ENCODE data around the gene ABCC1. TPM values are rescaled to one million over a fixed set of nuclear protein-coding genes. Genes with fewer than 3 reads are reported as not detected.
"Not testable (repeated sequence)": the region's sequence is repeated elsewhere in the genome, so short reads cannot be mapped to it uniquely, and the experiment has no call there.

ABCC1 gene
- polyA plus RNA-seq, 1 donor from 2014 or later = 5.8 TPM

DNA sequence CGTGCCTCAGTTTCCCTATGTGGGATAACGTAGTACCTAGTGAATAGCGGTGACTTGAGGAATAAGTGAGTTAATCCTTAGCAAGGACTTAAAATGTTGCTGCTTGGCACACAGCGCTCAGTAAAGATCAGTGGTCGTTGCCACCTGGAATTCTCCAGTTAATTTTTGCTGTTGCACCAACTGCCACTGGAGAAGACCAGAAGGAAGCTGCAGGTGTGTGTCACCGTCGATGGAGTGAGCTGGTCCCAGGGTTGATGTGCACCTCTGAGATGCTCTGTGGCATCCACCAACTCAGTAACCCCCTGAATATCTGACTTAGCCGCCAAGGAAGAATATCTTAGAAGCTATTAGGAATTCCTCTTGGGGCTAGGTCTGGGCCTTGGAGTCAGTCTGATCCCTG, 4.1 kb downstream of the ABCC1 start:
- peaks cover 2% of the 10 kb centered on the region for H3K36me3 Mint-ChIP-seq
- peak overlapping the region in 2 of 3 donors; percentile 56 to 95 for H3K27ac Mint-ChIP-seq
- H3K9me3 Mint-ChIP-seq = no peaks in the 10 kb centered on the region
- H3K4me1 Mint-ChIP-seq = peaks cover 35 to 42% (median 37%) of the 10 kb centered on the region in 3 donors
- peak overlapping the region in 1 of 4 donors; percentile 75 for H3K4me3 Mint-ChIP-seq
- no peaks in the 10 kb centered on the region for H3K27me3 Mint-ChIP-seq

DNA sequence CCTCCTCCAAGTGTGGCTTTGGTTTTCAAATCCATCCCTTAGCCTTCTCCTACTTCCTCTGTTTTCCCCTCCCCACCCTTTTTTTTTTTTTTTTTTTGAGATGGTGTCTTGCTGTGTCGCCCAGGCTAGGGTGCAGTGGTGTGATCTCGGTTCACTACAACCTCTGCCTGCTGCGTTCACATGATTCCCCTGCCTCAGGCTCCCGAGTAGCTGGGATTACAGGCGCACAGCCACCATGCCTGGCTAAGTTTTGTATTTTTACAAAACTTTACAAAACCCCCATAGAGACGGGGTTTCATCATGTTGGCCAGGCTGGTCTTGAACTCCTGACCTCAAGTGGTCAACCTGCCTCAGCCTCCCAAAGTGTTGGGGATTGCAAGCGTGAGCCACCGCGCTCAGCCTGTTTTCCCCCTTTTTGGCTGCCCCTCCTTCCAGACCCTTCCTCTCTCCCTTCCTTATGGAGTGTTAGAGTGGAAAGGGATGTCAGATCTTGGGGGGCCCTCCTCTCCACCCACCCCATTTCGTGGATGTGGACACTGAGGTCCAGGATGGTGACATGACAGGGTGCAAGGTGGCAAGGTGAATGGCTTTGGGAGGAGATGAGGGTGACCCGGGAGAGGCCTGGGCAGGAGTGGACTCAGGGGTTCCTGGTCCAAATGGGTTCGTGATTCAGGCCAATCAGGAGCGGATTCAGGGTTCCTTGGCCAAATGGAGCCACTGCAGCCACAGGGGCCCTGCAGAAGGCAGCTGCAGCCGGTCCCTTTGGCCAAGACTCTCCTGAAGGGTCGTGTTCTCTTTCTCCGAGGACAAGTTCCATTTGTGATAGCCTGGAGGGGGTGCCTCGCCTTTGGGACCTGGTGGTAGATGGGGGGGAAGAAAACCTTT, 4.8 kb downstream of the ABCC1 start:
- H3K4me3 Mint-ChIP-seq = no peak overlapping the region
- H3K27ac Mint-ChIP-seq = peak overlapping the region; percentile 72 to 85 (median 76)
- H3K27me3 Mint-ChIP-seq = no peaks in the 10 kb centered on the region
- no peaks in the 10 kb centered on the region for H3K9me3 Mint-ChIP-seq
- H3K4me1 Mint-ChIP-seq = peaks cover 34 to 44% (median 36%) of the 10 kb centered on the region in 3 donors
- peaks cover 2% of the 10 kb centered on the region for H3K36me3 Mint-ChIP-seq

DNA sequence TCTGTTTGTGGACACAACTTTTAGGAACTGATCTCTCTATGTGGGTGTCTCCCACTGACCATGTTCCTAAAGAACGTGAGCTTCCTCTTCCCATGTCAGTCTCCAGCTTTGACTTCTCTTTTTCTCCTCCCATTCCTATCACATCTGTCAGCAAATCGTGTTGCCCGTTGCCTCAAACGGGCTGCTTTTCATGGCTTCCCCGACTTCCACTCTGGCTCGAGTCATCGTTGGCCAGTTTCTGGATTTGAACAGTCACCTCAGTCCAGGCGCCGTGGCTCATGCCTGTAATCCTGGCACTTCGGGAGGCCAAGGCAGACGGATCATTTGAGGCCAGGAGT, 5.4 kb downstream of the ABCC1 start:
- Mint-ChIP-seq H3K4me1 (peaks cover 34 to 48% (median 38%) of the 10 kb centered on the region in 3 donors), H3K9me3 (no peaks in the 10 kb centered on the region), H3K27me3 (no peaks in the 10 kb centered on the region), H3K27ac (peak overlapping the region; percentile 72 to 85 (median 76)), H3K4me3 (no peak overlapping the region), H3K36me3 (peaks cover 2% of the 10 kb centered on the region)

DNA sequence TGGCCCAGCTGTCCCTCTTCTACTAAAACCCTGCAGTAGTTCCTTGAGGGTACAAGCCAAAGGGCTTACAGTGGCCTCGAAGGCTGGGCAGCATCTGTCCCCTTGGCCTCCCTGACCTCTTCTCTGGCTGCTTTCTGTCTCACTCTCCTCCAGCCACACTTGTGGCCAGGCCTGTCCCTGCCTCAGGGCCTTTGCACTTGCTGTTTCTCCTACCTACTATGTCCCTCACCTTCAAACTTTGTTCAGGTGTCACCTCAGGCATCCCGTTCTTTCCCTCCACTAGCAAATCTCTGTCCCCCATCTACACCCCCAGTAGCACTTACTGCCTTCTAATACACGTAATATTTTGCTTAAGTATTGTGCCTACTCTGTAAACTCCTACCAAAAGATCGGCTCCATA, 6.0 kb downstream of the ABCC1 start:
- Mint-ChIP-seq H3K27ac (peak overlapping the region; percentile 32 to 58 (median 46)), H3K4me3 (peak overlapping the region in 1 of 4 donors; percentile 11), H3K4me1 (peaks cover 32 to 50% (median 41%) of the 10 kb centered on the region in 3 donors)

GRCh38 chr16:15956106-15956505, 6.7 kb downstream of the ABCC1 start:
- peaks cover 31 to 51% (median 39%) of the 10 kb centered on the region in 3 donors for H3K4me1 Mint-ChIP-seq
- not testable (repeated sequence) for H3K9me3 Mint-ChIP-seq, H3K4me3 Mint-ChIP-seq, H3K27me3 Mint-ChIP-seq, H3K36me3 Mint-ChIP-seq
- H3K27ac Mint-ChIP-seq = peak overlapping the region in 2 of 3 donors; percentile 55 to 58

More for the DNA sequence above, 6.0 kb downstream of the ABCC1 start:
- Mint-ChIP-seq H3K27me3 (no peaks in the 10 kb centered on the region), H3K9me3 (no peaks in the 10 kb centered on the region), H3K36me3 (peaks cover 2% of the 10 kb centered on the region)

DNA sequence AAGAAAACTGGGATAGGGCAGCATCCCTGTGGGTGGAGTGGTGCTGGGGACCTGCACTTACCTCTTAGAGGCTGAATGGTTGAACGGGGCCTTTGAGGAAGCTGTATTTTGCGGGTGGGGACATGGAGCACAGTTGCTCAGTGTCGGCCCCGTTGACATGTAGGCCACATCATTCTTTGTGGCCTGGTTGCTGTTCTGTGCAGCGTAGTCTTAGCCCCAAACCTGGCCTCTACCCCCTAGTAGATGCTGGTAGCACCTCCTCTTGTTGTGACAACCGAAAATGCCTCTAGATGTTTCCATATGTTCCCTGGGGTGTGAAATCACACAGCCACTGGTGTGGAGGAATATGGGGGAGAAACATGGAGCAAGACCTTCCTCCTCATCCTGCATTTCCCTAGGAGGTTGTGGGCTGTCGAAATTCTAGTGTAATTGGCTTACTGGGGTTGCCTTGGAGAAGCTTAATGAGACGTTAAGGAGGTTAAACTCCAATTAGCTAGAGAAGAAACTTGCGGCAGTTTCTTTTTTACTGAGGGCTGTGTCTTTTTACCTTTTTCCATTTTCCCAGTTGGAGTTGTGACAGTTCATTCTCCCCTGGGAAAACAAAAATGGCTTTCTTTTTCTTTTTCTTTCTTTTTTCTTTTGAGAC, 9.4 kb downstream of the ABCC1 start:
- H3K9me3 Mint-ChIP-seq = peaks cover 0 to 5% (median 4%) of the 10 kb centered on the region in 3 donors
- no peaks in the 10 kb centered on the region for H3K27me3 Mint-ChIP-seq
- peaks cover 2% of the 10 kb centered on the region for H3K36me3 Mint-ChIP-seq
- H3K4me3 Mint-ChIP-seq = peak overlapping the region in 2 of 4 donors; percentile 33 to 41
- H3K27ac Mint-ChIP-seq = peak overlapping the region; percentile 49 to 97 (median 90)
- peaks cover 37 to 51% (median 42%) of the 10 kb centered on the region in 3 donors for H3K4me1 Mint-ChIP-seq

DNA sequence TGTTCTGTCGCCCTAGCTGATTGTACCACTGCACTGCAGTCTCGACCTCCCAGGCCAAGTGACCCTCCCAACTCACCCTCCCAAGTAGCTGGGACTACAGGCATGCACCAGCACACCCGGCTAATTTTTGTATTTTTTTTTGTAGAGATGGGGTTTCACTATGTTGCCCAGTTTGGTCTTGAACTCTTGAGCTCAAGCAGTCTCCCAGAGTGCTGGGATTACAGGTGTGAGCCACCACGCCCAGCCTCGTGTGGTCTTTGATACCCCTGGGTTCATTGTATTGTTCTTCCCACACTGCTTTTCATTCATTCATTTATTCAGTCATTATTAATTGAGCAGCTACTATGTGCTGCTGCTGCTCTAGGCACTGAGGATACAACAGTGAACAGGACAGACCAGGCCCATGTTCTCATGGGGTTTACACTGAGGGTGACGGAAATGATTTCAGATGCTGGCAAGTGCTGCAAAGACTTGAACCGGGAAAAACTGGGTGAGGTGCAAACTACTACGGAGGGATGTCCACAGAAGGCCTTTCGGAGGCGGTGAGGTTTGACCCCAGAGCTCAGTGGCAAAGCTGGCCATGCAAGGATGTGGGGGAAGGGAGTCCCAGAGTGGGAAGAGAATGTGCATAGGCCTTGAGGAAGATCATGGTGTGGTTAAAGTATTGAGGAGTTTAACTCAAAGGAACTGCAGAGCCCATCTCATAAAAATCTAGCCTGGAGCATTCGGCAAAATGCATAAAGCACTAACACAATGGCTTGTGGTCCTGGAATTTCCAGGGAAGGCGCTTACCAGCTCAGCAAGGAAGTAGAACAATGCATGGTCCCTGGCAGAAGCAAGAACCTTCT, 10.9 kb downstream of the ABCC1 start:
- H3K4me3 Mint-ChIP-seq = peak overlapping the region in 2 of 4 donors; percentile 55 to 63
- H3K9me3 Mint-ChIP-seq = peaks cover 0 to 5% (median 4%) of the 10 kb centered on the region in 3 donors
- peaks cover 40 to 53% (median 41%) of the 10 kb centered on the region in 3 donors for H3K4me1 Mint-ChIP-seq
- H3K27ac Mint-ChIP-seq = peak overlapping the region; percentile 72 to 97 (median 96)
- H3K27me3 Mint-ChIP-seq = no peaks in the 10 kb centered on the region
- peaks cover 2% of the 10 kb centered on the region for H3K36me3 Mint-ChIP-seq

DNA sequence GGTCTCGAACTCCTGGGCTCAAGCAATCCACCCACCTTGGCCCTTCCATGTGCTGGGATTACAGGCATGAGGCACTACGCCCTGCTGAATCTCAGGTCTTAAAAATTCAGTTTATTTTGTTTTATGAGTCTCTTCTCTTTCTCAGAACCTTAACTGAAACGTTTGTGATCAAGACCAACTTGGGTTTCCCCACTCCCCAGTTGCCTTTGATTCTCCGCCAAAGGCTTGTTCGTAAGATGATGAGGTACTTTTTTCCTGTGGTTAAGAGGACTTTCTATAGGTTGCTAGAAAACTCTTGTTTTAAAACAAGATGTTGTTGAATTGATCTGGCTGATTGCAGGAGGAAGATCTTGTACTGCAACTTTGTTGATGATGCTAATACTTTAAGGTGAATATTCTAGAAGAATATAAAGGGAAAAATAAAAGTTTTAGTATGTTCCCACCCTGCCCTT, 11.7 kb downstream of the ABCC1 start:
- peak overlapping the region; percentile 72 to 97 (median 96) for H3K27ac Mint-ChIP-seq
- H3K9me3 Mint-ChIP-seq = peaks cover 0 to 5% (median 4%) of the 10 kb centered on the region in 3 donors
- H3K4me1 Mint-ChIP-seq = peaks cover 40 to 49% (median 40%) of the 10 kb centered on the region in 3 donors
- H3K27me3 Mint-ChIP-seq = no peaks in the 10 kb centered on the region
- H3K36me3 Mint-ChIP-seq = peaks cover 2% of the 10 kb centered on the region
- peak overlapping the region; percentile 42 to 70 (median 56) for H3K4me3 Mint-ChIP-seq

- H3K27me3 Mint-ChIP-seq = no peaks in the 10 kb centered on the region
- H3K9me3 Mint-ChIP-seq = peaks cover 0 to 5% (median 4%) of the 10 kb centered on the region in 3 donors
- peak overlapping the region; percentile 42 to 70 (median 56) for H3K4me3 Mint-ChIP-seq
- H3K27ac Mint-ChIP-seq = peak overlapping the region; percentile 72 to 97 (median 96)
- H3K36me3 Mint-ChIP-seq = peaks cover 1% of the 10 kb centered on the region
- peaks cover 36 to 48% (median 38%) of the 10 kb centered on the region in 3 donors for H3K4me1 Mint-ChIP-seq
Measured at GRCh38 chr16:15961571-15962090, 12.2 kb downstream of the ABCC1 start.

- peaks cover 36 to 49% (median 44%) of the 10 kb centered on the region in 3 donors for H3K4me1 Mint-ChIP-seq
- H3K4me3 Mint-ChIP-seq = peak overlapping the region in 1 of 4 donors; percentile 43
- peaks cover 2% of the 10 kb centered on the region for H3K36me3 Mint-ChIP-seq
- peaks cover 0 to 5% (median 4%) of the 10 kb centered on the region in 3 donors for H3K9me3 Mint-ChIP-seq
- H3K27ac Mint-ChIP-seq = peak overlapping the region in 1 of 3 donors; percentile 97
- H3K27me3 Mint-ChIP-seq = no peaks in the 10 kb centered on the region
Measured at GRCh38 chr16:15963307-15963910, 14.0 kb downstream of the ABCC1 start.

DNA sequence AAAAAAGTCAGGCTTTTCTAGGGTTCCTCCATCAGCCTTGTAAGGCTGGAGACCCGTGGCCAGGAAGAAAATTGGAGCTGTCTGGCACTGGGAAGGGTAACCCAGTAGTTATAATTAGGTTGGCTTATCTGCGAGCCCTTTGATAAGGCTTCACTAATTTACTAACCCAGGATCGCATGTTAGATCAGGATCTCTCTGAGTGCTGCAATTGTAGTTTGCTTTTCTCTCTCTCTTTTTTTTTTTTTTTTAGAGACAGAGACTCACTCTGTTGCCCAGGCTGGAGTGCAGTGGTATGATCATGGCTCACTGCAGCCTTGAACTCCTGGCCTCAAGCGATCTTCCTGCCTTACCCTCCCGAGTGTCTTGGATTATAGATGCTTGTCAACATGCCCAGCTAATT, 17.0 kb downstream of the ABCC1 start:
- H3K27me3 Mint-ChIP-seq = no peaks in the 10 kb centered on the region
- no peak overlapping the region for H3K27ac Mint-ChIP-seq
- H3K4me3 Mint-ChIP-seq = no peak overlapping the region
- H3K4me1 Mint-ChIP-seq = peaks cover 19 to 28% (median 23%) of the 10 kb centered on the region in 3 donors
- H3K9me3 Mint-ChIP-seq = peaks cover 2 to 7% (median 5%) of the 10 kb centered on the region in 3 donors
- H3K36me3 Mint-ChIP-seq = peaks cover 5% of the 10 kb centered on the region

- no peak overlapping the region for H3K4me3 Mint-ChIP-seq
Measured at GRCh38 chr16:15966836-15967546, 17.6 kb downstream of the ABCC1 start.

GRCh38 chr16:15967655-15968315, 18.4 kb downstream of the ABCC1 start:
- H3K4me3 Mint-ChIP-seq = no peak overlapping the region
- H3K27me3 Mint-ChIP-seq = no peaks in the 10 kb centered on the region
- H3K36me3 Mint-ChIP-seq = peaks cover 9% of the 10 kb centered on the region
- peaks cover 4 to 8% (median 5%) of the 10 kb centered on the region in 3 donors for H3K9me3 Mint-ChIP-seq
- peaks cover 14 to 16% (median 14%) of the 10 kb centered on the region in 3 donors for H3K4me1 Mint-ChIP-seq
- H3K27ac Mint-ChIP-seq = no peak overlapping the region

More at GRCh38 chr16:15966836-15967546, 17.6 kb downstream of the ABCC1 start:
- peaks cover 18 to 22% (median 19%) of the 10 kb centered on the region in 3 donors for H3K4me1 Mint-ChIP-seq
- H3K9me3 Mint-ChIP-seq = peaks cover 4 to 7% (median 7%) of the 10 kb centered on the region in 3 donors
- H3K36me3 Mint-ChIP-seq = peaks cover 5% of the 10 kb centered on the region
- H3K27ac Mint-ChIP-seq = no peak overlapping the region
- H3K27me3 Mint-ChIP-seq = no peaks in the 10 kb centered on the region
